AG10803 (cell line): ENCODE data around the gene DAZAP1.

ENCODE experiments used
- DNase-seq: peaks from one replicate; pipeline ENCODE4 v3.0.0; 2010; ENCODE audit warnings: low read depth
- H3K4me3 ChIP-seq: 2 replicates; pipeline ENCODE4 v1.5.1; 2011; ENCODE audit warnings: mild to moderate bottlenecking, low read length, control low read depth
- TF ChIP-seq, protein P1 (sequence below): conservative IDR thresholded peaks from 2 replicates; pipeline ENCODE4 v1.5.1; 2011; ENCODE audit warnings: mild to moderate bottlenecking, low read length, control low read depth, inconsistent platforms

DAZAP1 gene

GRCh38 chr19:1373042-1373533 is 34.3 kb upstream of the DAZAP1 start:
- no peak overlapping the region for H3K4me3 ChIP-seq
- no peak for DNase-seq
- TF ChIP-seq, protein P1, sequence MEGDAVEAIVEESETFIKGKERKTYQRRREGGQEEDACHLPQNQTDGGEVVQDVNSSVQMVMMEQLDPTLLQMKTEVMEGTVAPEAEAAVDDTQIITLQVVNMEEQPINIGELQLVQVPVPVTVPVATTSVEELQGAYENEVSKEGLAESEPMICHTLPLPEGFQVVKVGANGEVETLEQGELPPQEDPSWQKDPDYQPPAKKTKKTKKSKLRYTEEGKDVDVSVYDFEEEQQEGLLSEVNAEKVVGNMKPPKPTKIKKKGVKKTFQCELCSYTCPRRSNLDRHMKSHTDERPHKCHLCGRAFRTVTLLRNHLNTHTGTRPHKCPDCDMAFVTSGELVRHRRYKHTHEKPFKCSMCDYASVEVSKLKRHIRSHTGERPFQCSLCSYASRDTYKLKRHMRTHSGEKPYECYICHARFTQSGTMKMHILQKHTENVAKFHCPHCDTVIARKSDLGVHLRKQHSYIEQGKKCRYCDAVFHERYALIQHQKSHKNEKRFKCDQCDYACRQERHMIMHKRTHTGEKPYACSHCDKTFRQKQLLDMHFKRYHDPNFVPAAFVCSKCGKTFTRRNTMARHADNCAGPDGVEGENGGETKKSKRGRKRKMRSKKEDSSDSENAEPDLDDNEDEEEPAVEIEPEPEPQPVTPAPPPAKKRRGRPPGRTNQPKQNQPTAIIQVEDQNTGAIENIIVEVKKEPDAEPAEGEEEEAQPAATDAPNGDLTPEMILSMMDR = no peak

DNA sequence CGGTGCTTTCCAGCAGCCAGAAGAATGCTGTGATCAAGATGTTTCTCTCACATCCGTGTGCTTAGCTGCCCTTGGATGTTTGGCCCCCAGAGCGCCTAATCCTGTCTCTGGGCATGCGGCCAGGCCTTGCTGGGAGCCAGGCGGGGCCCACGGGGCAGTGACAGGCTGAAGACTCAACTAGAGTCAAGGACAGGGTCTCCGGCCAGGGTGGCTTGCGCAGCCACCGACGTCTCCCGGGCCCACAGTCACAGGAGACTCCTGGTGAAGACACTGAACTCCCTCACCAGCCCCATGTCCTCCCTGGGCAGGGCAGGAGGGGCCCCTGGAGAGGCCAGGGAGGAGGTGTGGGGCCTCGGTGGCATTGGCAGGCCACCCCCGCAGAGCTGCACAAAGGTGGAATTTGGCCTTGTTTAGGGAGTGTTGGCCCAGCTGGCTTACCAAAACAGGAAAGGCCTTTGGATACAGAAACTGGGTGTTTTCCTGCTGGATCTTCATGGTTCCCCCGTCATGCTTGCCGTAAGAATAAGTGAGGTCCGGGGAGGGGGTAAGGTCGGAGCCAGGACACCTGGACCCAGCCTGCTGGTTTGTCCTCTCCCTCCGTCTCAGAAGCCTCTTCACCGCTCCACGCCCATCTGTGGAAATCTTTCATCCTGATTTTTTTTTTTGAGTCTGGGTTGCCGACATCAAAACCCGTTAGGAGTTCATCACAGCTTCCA is 33.7 kb upstream of the DAZAP1 start:
- TF ChIP-seq, protein P1 = no peak
- no peak overlapping the region for H3K4me3 ChIP-seq
- DNase-seq = no peak

DNA sequence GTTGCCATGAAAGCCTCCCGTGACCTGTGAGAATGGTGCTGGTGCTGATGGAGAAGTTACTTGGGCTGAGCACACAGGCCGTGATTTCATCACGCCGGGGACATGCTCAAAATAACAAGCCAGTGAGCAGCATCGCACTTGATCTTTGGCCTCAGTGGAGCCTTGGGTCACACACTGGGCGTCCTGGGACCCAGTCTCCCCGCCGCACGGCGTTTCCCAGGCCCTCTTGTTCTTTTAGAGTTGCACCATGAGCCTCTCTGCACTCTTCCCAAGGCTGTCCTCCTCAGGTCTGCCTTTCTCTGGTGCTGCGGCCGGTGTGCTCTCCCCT is 33.2 kb upstream of the DAZAP1 start:
- no peak for DNase-seq
- no peak overlapping the region for H3K4me3 ChIP-seq
- TF ChIP-seq, protein P1 = no peak

- DNase-seq = no peak
- TF ChIP-seq, protein P1 = no peak
- no peak overlapping the region for H3K4me3 ChIP-seq
Measured at GRCh38 chr19:1376415-1376805, 31.0 kb upstream of the DAZAP1 start.

- TF ChIP-seq, protein P1 = no peak
- no peak overlapping the region for H3K4me3 ChIP-seq
- no peak for DNase-seq
Measured at GRCh38 chr19:1377176-1377964, 30.0 kb upstream of the DAZAP1 start.

DNA sequence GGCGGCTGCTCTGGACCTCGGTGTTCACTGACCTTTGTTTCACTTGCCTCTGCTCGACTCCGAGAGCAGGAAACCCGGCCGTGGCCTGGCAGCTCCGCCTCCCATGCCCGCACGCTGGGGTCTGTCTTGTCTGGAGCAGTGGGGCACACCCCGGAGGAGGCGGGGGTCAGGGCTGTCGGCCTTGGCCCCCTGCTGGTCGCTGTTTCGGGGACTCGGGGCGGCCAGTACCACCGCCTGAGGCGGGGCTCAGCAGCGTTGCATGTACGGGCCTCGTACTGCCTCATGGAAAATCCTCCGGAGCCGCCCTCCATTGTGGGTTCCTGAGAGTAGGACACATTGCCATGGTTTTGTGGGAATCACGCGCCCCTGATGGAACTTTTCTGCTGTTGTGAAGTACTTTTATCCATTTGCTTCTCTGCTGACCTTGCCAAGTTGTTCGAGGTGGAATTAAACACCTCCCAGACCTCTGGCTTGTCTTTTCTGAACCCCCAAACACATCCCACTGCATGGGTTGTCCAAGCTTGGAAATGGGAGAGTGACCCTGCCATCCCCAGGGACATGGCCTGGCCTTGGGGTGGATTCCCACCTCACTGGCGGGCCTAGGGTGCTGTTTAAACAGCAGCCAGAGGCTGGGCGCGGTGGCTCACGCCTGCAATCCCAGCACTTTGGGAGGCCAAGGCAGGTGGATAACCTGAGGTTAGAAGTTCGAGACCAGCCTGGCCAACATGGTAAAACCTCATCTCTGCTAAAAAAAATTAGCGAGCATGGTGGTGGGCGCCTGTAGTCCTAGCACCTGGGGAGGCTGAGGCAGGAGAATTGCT is 29.2 kb upstream of the DAZAP1 start:
- DNase-seq = no peak
- TF ChIP-seq, protein P1 = no peak
- H3K4me3 ChIP-seq = no peak overlapping the region
